GM12892 (cell line): ENCODE results near the gene DNAAF5. TPM values are rescaled to one million over a fixed set of nuclear protein-coding genes. Genes with fewer than 3 reads are reported as not detected.
A peak's percentile ranks its signal among the peaks of the same experiment; 100 is the strongest.

ENCODE experiments used
- DNase-seq: peaks from one replicate; pipeline ENCODE4 v3.0.0; 2011; ENCODE audit not compliant: insufficient read length
- FAIRE-seq: peaks from 2 replicates; lab custom pipeline; 2011; peaks lifted over from hg19 to GRCh38; lab: Jason Lieb, UNC
- POLR2A ChIP-seq: IDR thresholded peaks from 2 replicates; pipeline ENCODE4 v1.6.1; 2011; ENCODE audit warnings: low read depth, low read length, control low read depth
- POLR2AphosphoS5 ChIP-seq: IDR thresholded peaks from 2 replicates; pipeline ENCODE4 v1.6.1; 2011; ENCODE audit warnings: low read depth, low read length, control low read depth
- TAF1 ChIP-seq: IDR thresholded peaks from 2 replicates; pipeline ENCODE4 v1.6.1; 2011; ENCODE audit warnings: low read depth, mild to moderate bottlenecking, control low read depth, low read length, borderline replicate concordance
- polyA plus RNA-seq: library from polyadenylated mRNA; unstranded; fragments of >200 nt; gene quantifications from one replicate; pipeline ENCODE4 v1.2.1, GENCODE V29; 2012; ENCODE audit warnings: missing spikeins, inconsistent platforms; ENCODE audit not compliant: missing spikeins

The DNAAF5 gene
- polyA plus RNA-seq = 22.8 TPM

GRCh38 chr7:726084-726853 lies at the start of gene DNAAF5:
TSS of gene DNAAF5 (plus strand) at chr7:726699. CDS start at chr7:726721, 22 bp downstream.
- DNase-seq (peak; percentile 95), FAIRE-seq (peak; percentile 83)
- peak; percentile 64; the same call in 1 of the 2 replicates for TF ChIP-seq TAF1
- peak; percentile 45; the same call in 1 of the 2 replicates for TF ChIP-seq POLR2AphosphoS5
- peak; percentile 77; the same call in 1 of the 2 replicates for TF ChIP-seq POLR2A

- no peak for TF ChIP-seq POLR2A
- TF ChIP-seq TAF1 = no peak
- FAIRE-seq = no peak
Measured at GRCh38 chr7:676972-677385, 49.5 kb upstream of the DNAAF5 start.

GRCh38 chr7:680411-681127 lies 45.9 kb upstream of the DNAAF5 start:
- TF ChIP-seq POLR2A (no peak), POLR2AphosphoS5 (no peak), TAF1 (no peak)
- FAIRE-seq (no peak), DNase-seq (no peak)

More at GRCh38 chr7:676972-677385, 49.5 kb upstream of the DNAAF5 start:
- no peak for DNase-seq

- FAIRE-seq (no peak), DNase-seq (no peak)
- TF ChIP-seq POLR2A (no peak), POLR2AphosphoS5 (no peak)
Measured at GRCh38 chr7:681551-682307, 44.8 kb upstream of the DNAAF5 start.

GRCh38 chr7:682810-683209 lies 43.7 kb upstream of the DNAAF5 start:
- FAIRE-seq (no peak), DNase-seq (no peak)
- TF ChIP-seq TAF1 = no peak
- TF ChIP-seq POLR2AphosphoS5 = no peak

GRCh38 chr7:683526-684205 lies 42.8 kb upstream of the DNAAF5 start:
- FAIRE-seq (no peak), DNase-seq (no peak)
- TF ChIP-seq POLR2AphosphoS5 = no peak
- TF ChIP-seq TAF1 = no peak
- TF ChIP-seq POLR2A = no peak

- no peak for TF ChIP-seq TAF1
- TF ChIP-seq POLR2A = no peak
- TF ChIP-seq POLR2AphosphoS5 = no peak
- DNase-seq (no peak), FAIRE-seq (no peak)
Measured at GRCh38 chr7:684416-684815, 42.1 kb upstream of the DNAAF5 start.

GRCh38 chr7:685540-685939 lies 41.0 kb upstream of the DNAAF5 start:
- DNase-seq (no peak), FAIRE-seq (no peak)
- TF ChIP-seq POLR2AphosphoS5 (no peak), TAF1 (no peak), POLR2A (no peak)

- TF ChIP-seq TAF1 (no peak), POLR2AphosphoS5 (no peak), POLR2A (no peak)
- DNase-seq = no peak
- FAIRE-seq = no peak
Measured at GRCh38 chr7:690478-691360, 35.8 kb upstream of the DNAAF5 start.

- FAIRE-seq (no peak), DNase-seq (no peak)
- TF ChIP-seq TAF1 (no peak), POLR2AphosphoS5 (no peak), POLR2A (no peak)
Measured at GRCh38 chr7:691361-692045, 35.0 kb upstream of the DNAAF5 start.

- TF ChIP-seq POLR2A (no peak), TAF1 (no peak)
- FAIRE-seq = no peak
- no peak for DNase-seq
Measured at GRCh38 chr7:693280-693679, 33.2 kb upstream of the DNAAF5 start.
